Nephron (organoid): ENCODE results near the gene TMEM25.

Experiments used
- H3K27ac Mint-ChIP-seq, 3 experiments: 2 replicates each; pipeline ENCODE4 v1.8.0; 2020; ENCODE audit warnings: mixed read lengths in 3 of 3, mild to moderate bottlenecking in 2 of 3, moderate library complexity in 1 of 3
- H3K27me3 Mint-ChIP-seq: 2 replicates; pipeline ENCODE4 v1.8.0; 2021; ENCODE audit warnings: low read depth, mild to moderate bottlenecking, moderate library complexity, mixed read lengths
- H3K36me3 Mint-ChIP-seq: 2 replicates; pipeline ENCODE4 v1.8.0; 2020; ENCODE audit warnings: low read depth, mixed read lengths
- H3K4me1 Mint-ChIP-seq: 2 replicates; pipeline ENCODE4 v1.8.0; 2020; ENCODE audit warnings: mixed read lengths
- H3K4me3 Mint-ChIP-seq, 3 experiments: 2 replicates each; pipeline ENCODE4 v1.8.0; 2020; ENCODE audit warnings: mild to moderate bottlenecking in 3 of 3, mixed read lengths in 3 of 3, moderate library complexity in 2 of 3
- H3K9me3 Mint-ChIP-seq: 2 replicates; pipeline ENCODE4 v1.8.0; 2020; ENCODE audit warnings: mixed read lengths
- CTCF ChIP-seq, 3 experiments: fragments of 200-600 bp; sonication (generic); IDR thresholded peaks; one replicate each; pipeline ENCODE4 v1.5.0; 2021; ENCODE audit warnings: antibody characterized with exemption in 3 of 3; ENCODE audit not compliant: unreplicated experiment in 3 of 3

TMEM25 gene

GRCh38 chr11:118544010-118544646 lies 13.1 kb downstream of the TMEM25 start:
- no peaks in the 10 kb centered on the region for H3K4me1 Mint-ChIP-seq
- no peak for TF ChIP-seq CTCF (IDR thresholded peaks at IDR 0.05; ENCODE audit: unreplicated experiment in 3 of 3)
- no peaks in the 10 kb centered on the region for H3K9me3 Mint-ChIP-seq
- no peaks in the 10 kb centered on the region for H3K27me3 Mint-ChIP-seq
- H3K36me3 Mint-ChIP-seq, result peaks cover 56% of the 10 kb centered on the region
- no peak overlapping the region for H3K27ac Mint-ChIP-seq
- H3K4me3 Mint-ChIP-seq, result no peak overlapping the region

- Mint-ChIP-seq H3K4me1 (no peaks in the 10 kb centered on the region), H3K36me3 (peaks cover 51% of the 10 kb centered on the region), H3K4me3 (no peak overlapping the region), H3K27me3 (no peaks in the 10 kb centered on the region), H3K9me3 (no peaks in the 10 kb centered on the region), H3K27ac (no peak overlapping the region)
- no peak for TF ChIP-seq CTCF (IDR thresholded peaks at IDR 0.05; ENCODE audit: unreplicated experiment in 3 of 3)
Measured at GRCh38 chr11:118544647-118545010, 13.6 kb downstream of the TMEM25 start.

GRCh38 chr11:118545533-118545932 lies 14.5 kb downstream of the TMEM25 start:
- Mint-ChIP-seq H3K4me3 (no peak overlapping the region), H3K4me1 (no peaks in the 10 kb centered on the region), H3K27ac (no peak overlapping the region), H3K27me3 (no peaks in the 10 kb centered on the region), H3K36me3 (peaks cover 50% of the 10 kb centered on the region), H3K9me3 (no peaks in the 10 kb centered on the region)
- TF ChIP-seq CTCF (IDR thresholded peaks at IDR 0.05; ENCODE audit: unreplicated experiment in 3 of 3), result no peak

- H3K4me1 Mint-ChIP-seq, result no peaks in the 10 kb centered on the region
- no peak for TF ChIP-seq CTCF (IDR thresholded peaks at IDR 0.05; ENCODE audit: unreplicated experiment in 3 of 3)
- no peaks in the 10 kb centered on the region for H3K9me3 Mint-ChIP-seq
- H3K36me3 Mint-ChIP-seq, result peaks cover 52% of the 10 kb centered on the region
- H3K27me3 Mint-ChIP-seq, result no peaks in the 10 kb centered on the region
- H3K4me3 Mint-ChIP-seq, result no peak overlapping the region
- H3K27ac Mint-ChIP-seq, result no peak overlapping the region
Measured at GRCh38 chr11:118547132-118547531, 16.1 kb downstream of the TMEM25 start.

- TF ChIP-seq CTCF (IDR thresholded peaks at IDR 0.05; ENCODE audit: unreplicated experiment in 3 of 3), result no peak
- no peaks in the 10 kb centered on the region for H3K4me1 Mint-ChIP-seq
- no peak overlapping the region for H3K27ac Mint-ChIP-seq
- no peaks in the 10 kb centered on the region for H3K9me3 Mint-ChIP-seq
- no peak overlapping the region for H3K4me3 Mint-ChIP-seq
- no peaks in the 10 kb centered on the region for H3K27me3 Mint-ChIP-seq
- peaks cover 45% of the 10 kb centered on the region for H3K36me3 Mint-ChIP-seq
Measured at GRCh38 chr11:118552341-118552740, 21.3 kb downstream of the TMEM25 start.

GRCh38 chr11:118560806-118561205 lies 29.8 kb downstream of the TMEM25 start:
- H3K27me3 Mint-ChIP-seq, result no peaks in the 10 kb centered on the region
- H3K36me3 Mint-ChIP-seq, result peaks cover 27% of the 10 kb centered on the region
- no peak for TF ChIP-seq CTCF (IDR thresholded peaks at IDR 0.05; ENCODE audit: unreplicated experiment in 3 of 3)
- H3K4me3 Mint-ChIP-seq, result peak overlapping the region in 1 of 3 experiments; percentile 6
- H3K9me3 Mint-ChIP-seq, result no peaks in the 10 kb centered on the region
- peaks cover 11% of the 10 kb centered on the region for H3K4me1 Mint-ChIP-seq
- H3K27ac Mint-ChIP-seq, result no peak overlapping the region
